NCI-H2107 treated with DMSO at 0.1 percent for 48 hours (cell line): Measurements from ENCODE around the gene SFXN5.

Source experiments
- DNase-seq: peaks from one replicate; lab custom pipeline; 2025; ENCODE audit not compliant: unreplicated experiment; lab: John Stamatoyannopoulos, UW

The SFXN5 gene

DNA sequence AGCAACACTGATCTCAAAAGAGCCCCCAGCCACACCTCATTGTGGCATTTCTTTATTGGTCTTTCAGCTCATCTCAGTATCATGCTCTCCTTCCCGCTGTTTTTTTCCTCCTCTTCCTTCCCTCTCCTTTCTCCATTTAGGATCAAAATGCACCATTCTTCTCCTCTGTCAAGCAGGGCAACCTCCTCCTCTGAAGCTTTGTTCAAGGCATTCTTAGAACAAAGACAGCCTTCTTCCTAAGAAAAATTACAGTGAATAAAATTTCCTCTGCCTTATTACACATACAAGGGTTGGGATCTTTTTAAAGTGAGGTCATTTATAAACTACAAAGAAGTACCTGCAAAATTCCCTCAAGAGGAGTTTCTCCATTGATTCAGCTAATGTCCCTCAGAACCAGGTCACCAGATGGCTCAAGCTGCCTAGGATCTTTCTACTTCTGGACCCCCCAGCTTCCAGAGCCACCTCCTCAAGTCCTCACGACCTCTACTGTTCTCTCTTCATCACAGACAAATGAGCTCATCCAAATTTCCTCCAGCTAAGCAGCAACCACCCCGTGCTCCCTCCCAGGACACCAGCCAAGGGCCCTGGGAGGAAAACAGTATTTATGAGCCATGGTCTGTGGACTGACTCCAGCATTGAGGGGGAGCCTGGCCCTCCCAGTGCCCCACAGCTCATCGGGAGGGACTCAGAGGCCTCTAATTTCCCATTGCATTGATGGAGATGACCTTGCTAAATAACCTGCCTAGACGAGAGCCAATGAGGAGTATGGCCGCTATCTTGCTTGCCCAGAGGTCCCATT, 18.0 kb downstream of the SFXN5 start:
- no peak for DNase-seq

DNA sequence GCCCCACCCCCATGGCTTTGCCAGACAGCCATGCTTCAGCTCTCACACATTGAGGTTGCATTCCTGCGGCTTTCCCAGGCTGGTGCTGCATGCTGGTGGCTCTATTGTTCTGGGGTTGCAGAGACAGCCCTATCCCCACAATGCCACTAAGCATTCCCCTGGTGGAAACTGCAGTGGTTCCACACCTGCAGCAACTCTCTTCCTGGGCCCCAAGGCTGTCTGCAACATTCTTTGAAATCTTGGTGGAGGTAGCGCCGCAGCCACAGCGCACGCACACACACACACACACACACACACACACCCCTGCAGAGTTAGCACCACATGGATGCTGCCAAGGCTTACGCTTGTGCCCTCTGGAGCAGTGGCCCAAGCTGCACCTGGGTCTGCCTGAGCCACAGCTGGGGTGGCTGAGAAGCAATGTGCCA, 21.4 kb downstream of the SFXN5 start:
- DNase-seq, result no peak

DNA sequence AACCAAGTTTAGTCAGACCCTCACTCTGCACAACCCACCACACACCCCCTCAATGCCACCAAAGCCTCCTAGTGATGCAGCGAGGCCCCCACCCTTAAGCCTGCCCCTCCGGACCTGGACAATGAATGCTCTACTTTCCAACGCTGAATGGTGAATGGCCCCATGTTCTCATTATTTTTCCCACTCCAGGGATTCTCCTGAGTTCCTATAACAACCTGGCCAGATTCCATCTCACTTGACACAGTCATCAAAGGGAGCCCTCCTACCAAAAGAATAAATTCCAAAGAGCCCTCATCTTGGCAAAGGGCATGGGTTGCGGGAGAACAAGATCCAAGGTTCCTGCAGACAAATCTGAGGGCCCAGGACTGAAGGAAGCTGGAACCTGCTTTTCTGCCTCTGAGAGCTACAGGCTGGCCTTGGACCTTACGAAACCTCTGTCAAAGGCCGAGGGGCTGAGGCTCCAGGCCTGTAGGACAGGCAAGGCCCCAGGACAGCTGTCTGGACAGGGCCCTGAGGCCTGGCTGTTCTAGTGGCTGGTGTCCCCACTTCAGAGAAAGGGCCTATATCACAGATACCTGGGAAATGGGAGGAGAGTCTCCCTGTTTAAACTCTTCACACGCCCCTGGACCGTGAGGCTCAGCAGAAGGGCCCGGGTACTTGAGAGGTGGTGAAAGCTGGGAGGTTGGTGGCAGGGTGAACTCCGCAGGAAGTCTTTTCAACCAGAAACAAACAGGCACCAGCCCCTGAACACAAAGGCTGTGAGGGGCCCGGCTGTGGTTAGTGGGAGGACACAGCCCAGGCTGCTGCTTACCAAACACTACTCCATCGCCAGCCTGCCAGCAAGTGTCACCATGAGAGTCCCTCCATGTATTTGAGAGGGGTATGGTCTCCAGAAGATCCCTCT, 27.3 kb downstream of the SFXN5 start:
- DNase-seq, result peak; percentile 37

DNA sequence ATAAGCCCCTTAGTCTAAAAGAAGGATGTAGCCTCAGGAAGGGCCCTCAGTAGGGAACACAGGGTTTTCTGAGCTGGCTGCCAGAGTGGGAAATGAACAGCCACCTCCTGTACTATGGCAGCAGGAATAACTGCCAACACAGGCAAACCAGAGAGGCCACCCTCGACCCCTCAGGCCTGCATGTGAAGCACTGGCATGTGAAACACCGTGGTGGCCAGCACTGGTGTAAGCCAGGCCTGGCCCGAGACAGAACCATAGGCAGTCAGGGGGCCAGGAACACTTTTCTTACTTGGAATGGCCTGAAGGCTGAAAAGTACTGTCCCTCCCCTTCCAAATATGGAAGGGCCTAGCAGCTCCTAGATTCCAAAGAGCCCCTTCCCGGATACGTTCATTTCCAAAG, 28.2 kb downstream of the SFXN5 start:
- no peak for DNase-seq

DNA sequence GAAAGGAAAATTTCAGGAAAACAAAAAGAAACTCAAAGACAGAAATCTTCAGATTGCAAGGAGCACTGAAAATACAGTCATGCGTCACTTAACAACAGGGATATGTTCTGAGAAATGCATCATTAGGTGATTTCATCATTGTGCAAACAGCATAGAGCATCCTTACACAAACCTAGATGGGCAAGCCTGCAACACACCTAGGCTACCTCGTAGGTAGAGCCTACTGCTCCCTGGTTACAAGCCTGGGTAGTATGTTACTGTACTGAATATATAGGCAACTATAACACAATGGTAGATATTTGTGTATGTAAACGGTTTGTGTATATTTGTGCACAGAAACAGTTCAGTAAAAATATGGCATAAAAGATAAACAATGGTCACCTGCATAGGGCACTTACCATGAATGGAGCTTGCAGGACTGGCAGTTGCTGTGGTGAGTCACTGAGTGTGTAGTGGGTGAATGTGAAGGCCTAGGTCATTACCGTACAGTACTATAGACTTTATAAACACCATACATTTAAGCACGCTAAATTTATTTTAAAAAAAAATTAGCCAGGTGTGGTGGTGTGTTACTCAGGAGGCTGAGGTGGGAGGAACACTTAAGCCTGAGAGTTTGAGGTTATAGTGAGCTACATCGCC, 33.4 kb downstream of the SFXN5 start:
- DNase-seq, result peak; percentile 63

DNA sequence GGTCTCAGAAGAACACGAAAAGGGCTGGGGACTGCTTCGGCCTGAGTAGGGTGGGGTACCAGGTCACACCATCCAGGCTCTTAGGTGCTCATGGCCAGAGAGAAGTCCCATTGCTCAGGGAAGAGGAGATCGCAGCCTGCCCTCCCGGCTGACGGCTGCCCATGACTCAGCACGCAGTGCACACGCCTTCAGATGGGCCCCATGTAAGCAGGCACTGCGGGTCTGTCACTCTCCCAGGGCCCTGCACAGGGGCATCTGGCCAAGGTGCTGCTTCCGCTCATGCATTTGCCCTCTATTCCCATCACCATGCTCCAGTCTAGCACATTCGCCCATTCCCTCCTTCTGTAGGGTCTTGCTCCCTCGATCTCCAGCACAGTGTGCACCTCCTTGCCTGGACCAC, 34.7 kb downstream of the SFXN5 start:
- no peak for DNase-seq

DNA sequence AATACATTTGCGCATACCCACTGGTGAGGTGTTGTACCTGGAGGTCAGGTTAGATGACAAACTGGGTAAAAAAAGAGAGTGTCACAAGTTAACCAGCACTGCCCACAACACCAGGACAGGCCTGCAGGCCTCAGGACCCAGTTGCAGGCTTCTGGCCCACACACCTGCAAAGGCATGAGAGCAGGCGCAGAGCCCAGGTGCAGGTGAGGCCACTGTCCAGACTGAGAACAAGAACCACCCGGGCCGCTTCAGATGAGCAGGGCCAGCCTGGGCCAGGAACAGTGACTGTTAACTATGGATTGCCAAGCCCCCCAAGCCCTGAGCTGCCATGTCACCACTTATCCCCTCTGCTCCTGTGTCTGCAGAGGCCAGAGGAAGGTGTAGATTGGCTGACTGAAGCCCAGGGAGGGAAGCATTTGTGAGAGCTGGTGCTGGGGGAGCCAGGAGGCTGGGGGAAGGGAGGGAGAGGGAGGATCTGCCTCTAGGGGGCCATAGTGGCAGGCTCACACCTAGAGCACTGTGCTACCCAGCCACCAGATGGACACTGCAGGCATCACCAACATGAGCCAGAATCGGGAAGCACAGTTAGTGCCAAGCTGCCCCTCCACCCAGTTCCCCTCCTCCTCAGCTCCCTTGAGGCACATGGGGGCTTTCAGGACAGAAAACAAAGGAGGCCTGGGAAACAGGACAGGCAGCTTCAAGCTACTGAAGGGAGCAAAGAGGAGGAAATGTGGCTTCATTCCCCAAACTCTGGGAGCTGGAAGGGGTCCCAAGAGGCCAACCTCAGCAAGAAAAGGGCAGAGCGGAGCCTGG, 35.4 kb downstream of the SFXN5 start:
- no peak for DNase-seq

DNA sequence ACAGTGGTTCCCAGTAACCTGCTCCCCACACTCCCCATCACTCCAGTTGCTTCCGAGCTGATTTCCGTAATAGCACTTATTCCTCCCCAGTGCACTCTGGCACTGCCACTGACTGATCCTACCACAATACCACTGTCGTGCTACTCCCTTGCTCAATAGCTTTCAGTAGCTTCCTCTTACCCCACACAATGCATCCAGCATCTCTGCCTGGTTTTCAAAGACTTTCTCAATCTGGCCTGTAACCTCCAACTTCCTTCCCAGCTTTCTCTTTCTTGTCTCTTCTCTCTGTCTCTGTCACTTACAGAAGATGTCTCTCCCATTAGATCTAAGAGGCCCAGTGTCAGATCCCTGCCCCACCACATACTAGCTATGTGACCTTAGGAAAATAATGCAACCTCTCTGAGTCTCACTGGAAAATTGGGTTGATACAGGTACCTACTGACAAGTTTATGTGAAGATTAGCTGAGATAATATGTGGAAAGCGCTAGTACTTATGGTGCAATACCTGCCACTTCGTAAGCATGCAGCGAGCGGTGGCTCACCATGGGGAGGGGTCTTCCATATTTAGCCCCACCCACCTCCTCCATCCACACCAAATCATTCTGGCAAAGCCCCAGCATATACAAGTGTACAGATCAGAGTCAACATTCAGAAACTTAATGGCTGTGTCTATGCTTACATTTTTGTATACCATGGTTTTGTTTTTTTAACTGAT, 36.7 kb downstream of the SFXN5 start:
- DNase-seq, result no peak

- no peak for DNase-seq
These were observed 37.6 kb downstream of the SFXN5 start for GRCh38 chr2:73033766-73034381.

GRCh38 chr2:73033142-73033765, 38.3 kb downstream of the SFXN5 start:
- no peak for DNase-seq

- DNase-seq, result no peak
These were observed 38.8 kb downstream of the SFXN5 start for GRCh38 chr2:73032702-73033097.

DNA sequence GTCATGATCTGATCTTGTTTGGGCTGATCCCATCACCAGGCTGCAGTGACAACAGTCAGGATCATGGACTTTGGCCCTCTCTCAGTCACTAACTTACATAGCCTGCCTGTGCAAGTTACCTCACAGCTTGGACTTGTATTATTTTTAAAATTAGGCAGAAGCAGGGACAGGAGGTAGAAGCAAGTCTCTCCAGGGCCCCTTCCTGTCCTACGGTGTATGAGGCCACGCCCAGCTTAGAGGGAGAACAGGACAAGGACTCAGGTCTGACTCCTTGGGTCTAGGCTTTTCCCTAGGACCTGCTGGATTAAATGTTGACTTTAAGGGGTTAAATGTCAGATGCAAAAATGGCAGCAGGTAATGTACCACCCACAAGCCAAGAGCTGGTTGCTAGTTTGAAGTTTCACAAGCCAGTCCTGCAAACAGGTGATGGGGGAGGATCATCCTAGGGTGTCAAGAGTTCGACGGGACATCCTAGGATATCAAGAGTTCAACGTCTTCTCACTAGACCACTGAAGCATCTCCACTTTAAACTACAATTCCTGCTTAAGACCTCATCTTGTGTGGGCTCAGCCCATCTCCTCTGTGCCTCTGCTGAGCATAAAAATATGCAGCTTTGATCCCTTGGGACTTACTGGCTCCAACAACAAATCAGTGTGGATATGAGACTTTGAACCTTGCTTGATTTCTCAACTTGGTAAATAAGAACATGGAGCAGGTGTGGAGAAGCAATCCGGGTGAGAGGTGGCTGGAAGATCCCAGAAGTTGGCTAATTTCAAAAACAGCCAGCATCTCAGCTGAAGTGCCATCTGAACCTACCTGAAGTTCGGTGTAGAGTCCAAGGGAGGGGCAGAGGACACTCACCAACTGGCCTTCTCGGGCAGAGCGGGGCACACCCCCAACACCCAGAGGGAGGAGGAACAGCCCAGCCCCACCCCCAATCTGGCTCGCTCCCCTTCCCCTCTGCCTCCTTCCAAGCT, 39.5 kb downstream of the SFXN5 start:
- DNase-seq, result no peak

DNA sequence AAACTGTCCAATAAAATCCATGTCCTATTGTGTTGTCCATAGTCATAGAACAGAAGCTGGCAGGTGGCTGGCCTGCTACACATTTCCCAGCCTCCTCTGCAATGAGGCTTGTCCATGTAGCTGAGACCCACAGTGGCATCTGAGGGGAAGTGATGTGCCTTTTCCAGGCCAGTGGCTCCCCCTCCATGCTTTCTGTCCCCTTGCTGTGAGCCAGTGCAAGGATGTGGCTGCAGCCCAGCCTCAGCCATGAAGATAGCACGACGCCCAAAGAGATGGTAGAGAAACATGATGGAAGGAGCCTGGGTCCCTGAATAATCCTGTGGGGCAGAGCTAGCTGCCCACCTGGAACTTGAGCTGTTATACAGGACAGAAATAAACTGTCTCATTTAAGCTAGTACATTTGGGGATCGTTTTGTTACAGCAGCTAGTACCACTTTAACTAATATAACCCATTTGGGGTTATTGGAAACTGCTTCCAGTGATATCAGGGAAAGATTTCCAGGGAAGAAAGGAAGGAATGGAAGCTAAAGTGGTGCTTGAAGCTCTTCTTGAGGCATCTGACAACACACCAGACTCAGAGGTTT, 40.3 kb downstream of the SFXN5 start:
- DNase-seq, result no peak

DNA sequence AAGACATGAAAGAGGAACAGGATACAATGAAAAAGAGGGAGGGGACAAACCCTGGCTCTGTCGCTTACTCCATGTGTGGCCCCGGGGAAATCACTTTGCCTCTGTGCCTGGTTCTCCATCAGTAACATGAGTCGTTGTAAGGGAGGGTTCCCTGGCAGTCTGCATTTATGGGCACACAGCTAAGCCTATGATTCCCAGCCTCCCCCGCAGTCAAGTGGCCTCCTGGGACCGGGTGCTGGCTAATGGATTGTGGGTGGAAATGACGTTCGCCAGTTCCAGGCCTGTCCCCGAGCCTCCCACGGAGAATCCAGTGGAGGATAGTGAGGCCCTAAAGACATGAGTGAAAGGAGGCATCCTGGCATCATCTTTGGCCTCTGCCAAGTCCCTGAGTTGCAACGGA, 42.7 kb downstream of the SFXN5 start:
- peak; percentile 96 for DNase-seq

- DNase-seq, result no peak
These were observed 44.2 kb downstream of the SFXN5 start for GRCh38 chr2:73027340-73027739.

- no peak for DNase-seq
These were observed 48.0 kb downstream of the SFXN5 start for GRCh38 chr2:73023497-73023896.

- DNase-seq, result no peak
These were observed 49.4 kb downstream of the SFXN5 start for GRCh38 chr2:73022024-73022568.
